AG04449 (cell line): ENCODE data around the gene MKLN1.
"Not testable (repeated sequence)": the region's sequence is repeated elsewhere in the genome, so short reads cannot be mapped to it uniquely, and the experiment has no call there.

Source experiments
- CTCF ChIA-PET: fragments of 350-600 bp; formaldehyde crosslinking; extraction: SDS; loops from one replicate; lab custom pipeline; 2021; ENCODE audit warnings: antibody characterized with exemption; lab: Yijun Ruan, JAX
- POLR2A ChIA-PET: fragments of 400-600, 350-600 bp; formaldehyde crosslinking; extraction: SDS; loops from one replicate; lab custom pipeline; 2020; ENCODE audit warnings: antibody characterized with exemption, inconsistent platforms; lab: Yijun Ruan, JAX
- DNase-seq: peaks from one replicate; pipeline ENCODE4 v3.0.0-alpha.2; 2010; ENCODE audit warnings: low read depth, low spot score
- H3K4me3 ChIP-seq: 2 replicates; pipeline ENCODE4 v1.5.1; 2011; ENCODE audit warnings: low read depth, mild to moderate bottlenecking, control low read depth, low read length
- CTCF ChIP-seq: IDR thresholded peaks from one replicate; pipeline ENCODE4 v1.5.1; 2011; ENCODE audit warnings: mild to moderate bottlenecking, moderate library complexity, low read length, control low read depth, inconsistent platforms; ENCODE audit not compliant: insufficient read depth; ENCODE audit errors: missing control alignments

MKLN1 gene

DNA sequence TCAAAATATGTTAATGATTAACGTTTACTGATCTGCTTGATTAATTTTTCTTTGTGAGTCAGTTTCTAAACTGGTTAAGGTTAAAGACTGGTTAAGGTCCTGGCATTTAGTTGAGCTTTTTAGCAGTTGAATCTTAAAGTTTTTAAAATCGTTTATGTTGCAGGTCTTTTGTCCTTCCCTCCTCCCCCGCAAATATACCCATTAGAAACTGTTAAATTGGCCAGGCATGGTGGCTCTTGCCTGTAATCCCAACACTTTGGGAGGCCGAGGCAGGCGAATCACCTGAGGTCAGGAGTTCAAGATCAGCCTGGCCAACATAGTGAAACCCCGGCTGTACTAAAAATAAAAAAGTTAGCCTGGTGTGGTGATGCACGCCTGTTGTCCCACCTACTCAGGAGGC lies 127.9 kb downstream of the MKLN1 start:
- DNase-seq, result no peak
- TF ChIP-seq CTCF, result no peak
- ChIA-PET POLR2A (no interaction called here), CTCF (interaction anchor here (0.7 to 1.2 kb wide), 2 partner anchors 21 to 56 kb away, joined by 3 to 4 read pairs; no protein-coding TSS in a partner anchor)
- H3K4me3 ChIP-seq, result no peak overlapping the region

DNA sequence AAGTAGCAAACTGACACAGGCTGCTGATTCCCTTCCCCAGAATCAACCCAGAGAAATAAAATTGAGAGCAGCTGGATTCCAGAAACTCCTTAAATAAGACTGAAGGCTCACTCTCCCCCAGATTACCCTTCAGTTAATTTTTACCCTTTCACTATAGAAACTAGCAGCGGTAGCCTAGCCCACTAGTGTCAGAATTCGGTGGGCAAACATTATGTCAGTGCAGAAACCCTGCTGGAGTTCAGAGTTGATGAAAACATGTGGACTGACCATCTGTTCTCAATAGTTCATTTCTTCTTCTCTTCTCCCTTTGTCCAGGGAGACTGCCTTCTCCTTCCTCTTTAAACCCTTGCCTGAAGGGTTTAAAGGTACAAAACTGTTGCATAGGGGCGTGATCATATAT lies 128.7 kb downstream of the MKLN1 start:
- POLR2A ChIA-PET, result no interaction called here
- H3K4me3 ChIP-seq, result no peak overlapping the region
- DNase-seq, result no peak
- CTCF ChIA-PET, result no interaction called here
- no peak for TF ChIP-seq CTCF

- H3K4me3 ChIP-seq, result no peak overlapping the region
- ChIA-PET CTCF (interaction anchor here (1.2 to 1.4 kb wide), 3 partner anchors 8 to 390 kb away, joined by 3 to 4 read pairs (median 3); no protein-coding TSS in a partner anchor), POLR2A (no interaction called here)
- TF ChIP-seq CTCF, result no peak
- DNase-seq, result no peak
Measured at GRCh38 chr7:131459256-131459655, 131.6 kb downstream of the MKLN1 start.

GRCh38 chr7:131462059-131462458 lies 134.4 kb downstream of the MKLN1 start:
- no peak overlapping the region for H3K4me3 ChIP-seq
- ChIA-PET POLR2A (no interaction called here), CTCF (interaction anchor here (1.4 to 1.5 kb wide), 2 partner anchors 10 to 26 kb away, joined by 3 to 4 read pairs; no protein-coding TSS in a partner anchor)
- DNase-seq, result no peak
- TF ChIP-seq CTCF, result no peak

GRCh38 chr7:131462715-131463114 lies 135.0 kb downstream of the MKLN1 start:
- DNase-seq, POLR2A ChIA-PET, H3K4me3 ChIP-seq: not testable (repeated sequence)
- CTCF ChIA-PET, result interaction anchor here (1.4 to 1.5 kb wide), 2 partner anchors 10 to 26 kb away, joined by 3 to 4 read pairs; no protein-coding TSS in a partner anchor

DNA sequence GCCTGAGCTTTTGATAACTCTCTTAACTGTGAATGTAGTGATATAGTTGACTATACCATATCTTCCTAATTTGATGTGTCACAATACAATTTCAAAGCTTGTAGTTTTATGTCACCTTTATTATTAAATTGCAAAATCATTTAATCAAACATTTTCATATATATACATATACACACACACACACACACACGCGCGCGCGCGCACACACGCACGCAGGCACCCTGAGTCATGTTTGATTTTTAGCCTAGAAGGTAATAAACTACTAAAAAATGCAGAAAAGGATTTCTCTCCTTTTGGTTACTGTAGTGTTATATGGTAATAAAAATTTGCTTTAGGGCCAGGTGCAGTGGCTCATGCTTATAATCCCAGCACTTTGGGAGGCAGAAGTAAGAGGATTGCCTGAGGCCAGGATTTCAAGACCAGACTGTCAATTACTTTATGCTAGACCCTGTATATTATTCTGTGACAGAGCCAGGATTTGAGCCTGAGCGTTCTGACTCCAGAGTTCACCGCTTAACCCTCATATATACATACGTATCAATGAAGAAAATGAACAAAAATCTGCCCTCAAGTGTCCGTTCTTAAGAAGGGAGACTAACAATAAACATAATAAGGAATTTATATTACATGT lies 139.2 kb downstream of the MKLN1 start:
- ChIA-PET CTCF (interaction anchor here (1.3 kb wide), 1 partner anchor 8 kb away, joined by 3 read pairs; no protein-coding TSS in a partner anchor), POLR2A (no interaction called here)
- TF ChIP-seq CTCF, result no peak
- no peak for DNase-seq
- H3K4me3 ChIP-seq, result no peak overlapping the region
